HG03045 (cell line): ENCODE results near the gene ATXN10.

ENCODE experiments used
- ATAC-seq: cut with Tn5 transposase; IDR thresholded peaks from one replicate; pipeline ENCODE4 v1.9.1; 2021; ENCODE audit warnings: mild to moderate bottlenecking, moderate library complexity; ENCODE audit not compliant: unreplicated experiment

ATXN10 gene

GRCh38 chr22:45887202-45888131 lies 215.8 kb downstream of the ATXN10 start:
- no peak for ATAC-seq

GRCh38 chr22:45888221-45889092 lies 216.8 kb downstream of the ATXN10 start:
- no peak for ATAC-seq

- no peak for ATAC-seq
These were observed 217.5 kb downstream of the ATXN10 start for GRCh38 chr22:45889093-45889538.

DNA sequence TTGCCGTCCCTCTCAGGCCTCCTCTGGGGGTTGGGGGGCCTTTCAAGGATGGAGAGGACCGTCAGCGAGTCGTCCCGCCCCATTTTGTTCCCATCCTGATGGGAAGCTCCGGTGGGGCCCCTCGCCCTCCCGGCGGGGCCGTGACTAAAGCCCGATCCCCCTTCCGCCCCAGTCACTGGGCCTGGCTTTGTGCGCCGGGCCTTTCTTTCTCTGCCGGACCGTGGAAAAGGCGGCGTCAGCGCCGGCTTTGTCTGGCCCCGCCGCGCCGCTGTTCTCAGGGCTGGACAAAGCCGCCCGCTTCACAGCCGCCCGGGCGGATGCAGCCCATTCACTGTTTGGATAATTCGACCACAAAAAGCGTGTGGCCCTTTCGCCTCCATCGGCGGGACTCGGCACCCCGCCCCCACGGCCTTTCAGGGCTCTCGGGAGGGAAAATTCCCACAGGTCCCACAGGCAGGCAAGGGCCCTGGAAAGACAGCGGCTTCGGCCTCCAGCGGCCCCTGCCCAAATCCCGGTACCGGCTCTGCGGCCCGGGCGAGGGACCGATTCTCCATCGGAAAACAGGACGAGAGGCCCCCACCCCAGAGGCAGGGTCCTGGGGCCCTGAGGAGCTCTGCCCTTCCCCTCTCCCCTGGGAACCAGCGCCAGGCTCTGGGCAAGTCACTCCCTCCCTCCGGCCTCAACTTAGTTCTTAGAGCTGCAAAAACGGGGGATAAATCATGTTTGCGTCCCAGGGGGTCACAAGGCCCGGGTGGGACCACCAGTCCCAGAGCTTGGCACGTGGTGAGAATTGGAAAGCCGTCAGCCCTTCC lies 218.1 kb downstream of the ATXN10 start:
- no peak for ATAC-seq

DNA sequence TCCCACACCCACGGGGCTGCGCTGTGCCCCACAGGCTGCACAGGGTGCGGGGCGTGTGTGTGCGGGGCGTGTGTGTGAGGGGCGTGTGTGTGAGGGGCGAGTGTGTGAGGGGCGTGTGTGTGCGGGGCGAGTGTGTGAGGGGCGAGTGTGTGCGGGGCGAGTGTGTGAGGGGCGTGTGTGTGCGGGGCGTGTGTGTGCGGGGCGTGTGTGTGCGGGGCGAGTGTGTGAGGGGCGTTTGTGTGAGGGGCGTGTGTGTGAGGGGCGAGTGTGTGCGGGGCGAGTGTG lies 218.7 kb downstream of the ATXN10 start:
- no peak for ATAC-seq

GRCh38 chr22:45891021-45891421 lies 219.4 kb downstream of the ATXN10 start:
- ATAC-seq: no peak

DNA sequence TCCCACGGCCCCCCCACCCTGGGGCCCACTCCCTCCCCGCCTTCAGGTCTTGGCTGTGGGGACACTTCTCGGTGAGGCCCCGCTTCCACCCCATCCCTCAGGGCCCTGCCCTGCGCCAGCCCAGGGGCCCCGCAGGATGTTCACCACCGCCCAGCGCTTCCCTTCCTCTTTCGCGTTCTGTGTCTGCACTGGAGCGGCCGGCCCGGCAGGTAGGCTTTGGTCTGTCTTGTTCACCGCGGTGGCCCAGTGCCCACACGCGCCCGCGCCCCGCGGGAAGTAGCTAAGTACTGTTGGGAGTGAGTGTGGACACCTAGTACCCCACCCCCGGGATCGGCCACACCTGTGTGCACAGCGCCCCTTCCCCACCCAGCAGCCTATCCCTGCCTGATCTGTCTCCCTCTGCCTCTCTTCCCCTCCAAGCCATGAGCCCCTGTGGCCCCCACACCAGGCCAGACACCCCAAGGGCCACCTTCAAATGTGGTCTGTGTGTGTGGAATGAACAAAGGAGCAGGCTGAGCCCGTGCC lies 219.9 kb downstream of the ATXN10 start:
- ATAC-seq: no peak

DNA sequence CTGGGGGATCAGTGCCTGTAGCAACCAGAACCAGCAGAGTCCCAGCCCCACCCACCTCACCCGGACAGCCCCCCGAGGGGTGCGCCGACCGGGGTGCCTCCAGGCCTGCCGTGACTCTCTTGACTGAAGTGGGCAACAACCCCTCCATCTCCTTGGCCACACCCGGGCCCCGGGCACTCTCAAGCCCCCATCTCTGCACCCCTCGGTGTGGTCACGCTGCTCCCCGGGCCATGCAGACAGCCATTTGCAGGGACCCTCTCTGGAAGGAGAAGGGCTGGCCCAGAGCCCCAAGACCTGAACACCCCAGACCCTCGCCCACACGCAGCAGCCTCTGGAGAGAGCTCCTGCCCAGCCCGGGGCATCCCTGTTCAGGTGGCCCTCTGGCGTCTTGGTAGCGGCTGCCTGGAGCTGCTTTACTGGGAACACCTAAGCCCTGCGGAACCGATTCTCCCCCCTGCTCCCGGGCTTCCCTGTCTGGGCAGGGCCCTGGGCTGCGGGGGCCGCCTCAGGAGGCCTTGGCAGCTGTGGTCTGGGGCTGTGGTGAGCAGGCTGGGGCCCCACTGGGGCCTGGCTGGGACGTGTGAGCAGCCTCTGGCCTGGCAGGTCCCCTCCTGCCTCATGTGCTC lies 220.5 kb downstream of the ATXN10 start:
- ATAC-seq: no peak

DNA sequence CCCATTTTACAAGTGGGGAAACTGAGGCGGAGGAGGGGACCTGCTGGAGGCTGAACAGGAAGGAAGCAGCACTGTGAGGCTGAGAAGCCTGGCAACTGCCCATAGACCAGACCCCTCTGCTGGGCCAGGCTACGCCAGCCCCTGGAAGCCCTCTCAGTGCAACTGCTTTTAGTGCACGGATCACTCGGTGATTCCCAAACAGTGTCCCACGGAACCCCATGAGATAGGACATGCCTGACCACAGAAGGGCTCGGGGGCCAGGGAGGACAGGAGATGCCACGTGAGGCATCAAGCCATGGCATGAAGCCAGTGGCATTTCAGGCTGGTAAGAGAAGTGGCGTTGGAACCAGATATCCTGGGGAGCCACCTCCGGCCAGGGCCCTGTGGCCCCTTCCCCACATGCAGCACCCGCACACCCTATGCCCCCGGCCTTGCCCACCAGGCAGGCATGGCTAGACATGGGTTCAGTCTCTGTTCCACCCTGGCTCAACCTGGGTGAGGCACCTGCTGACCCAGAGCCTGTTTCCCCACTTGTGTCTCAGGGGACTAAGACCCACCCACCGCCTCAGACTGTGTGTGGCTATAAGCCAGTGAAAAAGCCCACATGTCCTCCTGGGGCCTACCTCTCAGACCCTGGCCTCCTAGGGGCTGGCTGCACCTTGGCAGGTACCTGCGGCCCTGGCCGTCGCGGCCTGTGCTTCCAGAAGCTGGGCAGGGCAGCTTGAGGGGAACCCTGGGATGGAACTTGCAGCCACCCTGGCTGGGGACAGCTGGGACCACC lies 221.2 kb downstream of the ATXN10 start:
- no peak for ATAC-seq

GRCh38 chr22:45893516-45893915 lies 221.9 kb downstream of the ATXN10 start:
- no peak for ATAC-seq
